T-helper 1 cell (primary cell): ENCODE results near the gene MYLK4.

Experiments
- DNase-seq, 5 donors: peaks; one replicate each; pipeline ENCODE4 v3.0.0-alpha.2; 2012 to 2020
- total RNA-seq, 4 donors: gene quantifications; one replicate each; lab custom pipeline; 2026; lab: John Stamatoyannopoulos, UW

The MYLK4 gene
- 2.6 to 4.0 (median 3.5) reads per million in 4 donors for total RNA-seq

- DNase-seq: no peak
These were observed at the start of gene MYLK4 for GRCh38 chr6:2750832-2751231. TSS of gene MYLK4 (minus strand) at chr6:2750922. CDS start at chr6:2749294, 1,628 bp downstream.

GRCh38 chr6:2799936-2800527, 49.3 kb upstream of the MYLK4 start:
- DNase-seq: peak in 1 of 5 donors; percentile 26

GRCh38 chr6:2798586-2799134, 47.9 kb upstream of the MYLK4 start:
- no peak for DNase-seq

GRCh38 chr6:2797564-2798031, 46.9 kb upstream of the MYLK4 start:
- DNase-seq: no peak

GRCh38 chr6:2796861-2797260, 46.1 kb upstream of the MYLK4 start:
- DNase-seq: no peak

- peak in 1 of 5 donors; percentile 14 for DNase-seq
These were observed 45.2 kb upstream of the MYLK4 start for GRCh38 chr6:2795956-2796355.

- DNase-seq: no peak
These were observed 44.4 kb upstream of the MYLK4 start for GRCh38 chr6:2795162-2795561.

GRCh38 chr6:2794171-2794730, 43.5 kb upstream of the MYLK4 start:
- no peak for DNase-seq

GRCh38 chr6:2793534-2794151, 42.9 kb upstream of the MYLK4 start:
- peak in 1 of 5 donors; percentile 50 for DNase-seq

- no peak for DNase-seq
These were observed 41.8 kb upstream of the MYLK4 start for GRCh38 chr6:2792330-2793110.

- DNase-seq: no peak
These were observed 40.8 kb upstream of the MYLK4 start for GRCh38 chr6:2791450-2791974.

GRCh38 chr6:2790588-2791449, 40.1 kb upstream of the MYLK4 start:
- peak in 4 of 5 donors; percentile 25 to 63 (median 38) for DNase-seq

- no peak for DNase-seq
These were observed 35.5 kb upstream of the MYLK4 start for GRCh38 chr6:2786269-2786668.

- no peak for DNase-seq
These were observed 34.2 kb upstream of the MYLK4 start for GRCh38 chr6:2784930-2785329.

GRCh38 chr6:2784061-2784460, 33.3 kb upstream of the MYLK4 start:
- DNase-seq: no peak

GRCh38 chr6:2783188-2783963, 32.7 kb upstream of the MYLK4 start:
- DNase-seq: no peak

- DNase-seq: no peak
These were observed 32.1 kb upstream of the MYLK4 start for GRCh38 chr6:2782825-2783187.

- DNase-seq: no peak
These were observed 31.6 kb upstream of the MYLK4 start for GRCh38 chr6:2782356-2782708.

- no peak for DNase-seq
These were observed 31.1 kb upstream of the MYLK4 start for GRCh38 chr6:2781685-2782355.

GRCh38 chr6:2780102-2780737, 29.5 kb upstream of the MYLK4 start:
- no peak for DNase-seq
